C4-2B (cell line): ENCODE data around the gene MKNK1.

Experiments
- H3K27ac ChIP-seq: fragments of 450-650 bp; 2 replicates; pipeline ENCODE4 v1.5.1; 2017
- CTCF ChIP-seq: fragments of 450-650 bp; conservative IDR thresholded peaks from 2 replicates; pipeline ENCODE4 v1.5.1; 2017; ENCODE audit warnings: mild to moderate bottlenecking
- ZFX ChIP-seq: fragments of 450-650 bp; IDR thresholded peaks from 2 replicates; pipeline ENCODE4 v1.6.1; 2017

The MKNK1 gene

GRCh38 chr1:46533179-46533864 lies 70.7 kb downstream of the MKNK1 start:
- no peak overlapping the region for H3K27ac ChIP-seq
- TF ChIP-seq CTCF (no peak), ZFX (no peak)

GRCh38 chr1:46532498-46533178 lies 71.4 kb downstream of the MKNK1 start:
- H3K27ac ChIP-seq: no peak overlapping the region
- TF ChIP-seq ZFX (no peak), CTCF (peak; percentile 18)

GRCh38 chr1:46532095-46532494 lies 72.0 kb downstream of the MKNK1 start:
- H3K27ac ChIP-seq: no peak overlapping the region
- TF ChIP-seq ZFX (no peak), CTCF (no peak)

DNA sequence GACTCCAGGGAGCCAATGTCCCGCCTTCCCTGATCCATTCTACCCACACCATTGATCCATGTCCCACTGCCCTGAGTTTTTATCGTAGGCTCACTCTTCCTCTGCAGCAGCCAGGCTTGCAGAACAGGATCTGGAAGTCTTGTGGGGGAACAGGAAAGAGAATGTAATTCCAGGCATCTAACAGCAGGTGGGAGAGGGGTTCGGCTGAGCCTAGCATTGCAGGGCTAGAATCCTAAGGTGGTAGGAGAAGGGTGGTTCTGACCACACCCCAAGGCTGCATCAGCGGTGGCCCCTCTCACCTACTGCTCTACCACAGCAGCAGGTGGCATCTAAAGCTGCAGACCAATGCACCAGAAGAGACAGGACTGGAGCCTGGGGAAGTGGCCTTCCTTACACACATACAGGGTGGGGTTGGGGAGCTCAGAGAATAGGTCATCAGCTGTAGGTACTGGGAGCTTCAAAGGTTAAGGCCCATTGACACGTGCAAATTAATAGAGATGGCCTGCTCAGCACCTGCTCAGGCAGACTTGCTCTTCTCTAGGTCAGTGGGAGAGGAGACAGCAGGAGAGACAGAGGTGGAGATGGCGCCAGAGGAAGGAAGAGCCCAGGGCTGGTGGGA lies 73.2 kb downstream of the MKNK1 start:
- no peak overlapping the region for H3K27ac ChIP-seq
- no peak for TF ChIP-seq ZFX
- no peak; the same call in 1 of the 2 replicates for TF ChIP-seq CTCF

- TF ChIP-seq CTCF: no peak
- TF ChIP-seq ZFX: no peak
- H3K27ac ChIP-seq: no peak overlapping the region
Measured at GRCh38 chr1:46530311-46530710, 73.8 kb downstream of the MKNK1 start.

DNA sequence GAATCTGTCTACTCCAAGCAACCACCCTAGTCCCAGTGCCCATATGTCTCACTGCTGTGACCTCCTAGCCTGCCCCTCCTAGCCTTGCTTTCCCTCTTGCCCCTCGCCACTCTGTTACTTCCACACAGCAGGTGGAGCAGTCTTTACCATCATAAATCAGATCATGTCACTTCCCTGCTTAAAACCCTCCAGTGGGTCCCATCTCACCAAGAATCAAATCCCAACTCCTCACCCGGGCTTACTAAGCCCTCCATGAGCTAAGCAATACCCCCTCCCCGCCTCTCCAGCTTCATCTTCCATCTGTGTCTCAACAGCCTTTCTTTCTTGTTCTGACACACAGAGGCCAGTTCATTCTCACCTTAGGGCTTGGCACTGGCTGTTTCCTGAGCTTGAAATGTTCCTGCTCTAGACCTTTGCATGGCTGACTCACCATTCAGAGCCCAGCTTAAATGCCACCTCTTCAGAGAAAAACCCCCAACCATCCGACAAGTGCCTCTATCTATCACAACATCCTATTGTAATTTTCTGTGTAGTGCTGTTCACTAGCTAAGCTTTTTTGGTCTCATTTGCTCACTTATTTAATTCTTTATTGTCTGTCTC lies 74.9 kb downstream of the MKNK1 start:
- no peak overlapping the region for H3K27ac ChIP-seq
- TF ChIP-seq CTCF (no peak), ZFX (no peak)
